PC-9 (cell line): ENCODE data around the gene RAG2. TPM values are rescaled to one million over a fixed set of nuclear protein-coding genes. Genes with fewer than 3 reads are reported as not detected.

Experiments used
- BruUV-seq: library from RNA; stranded (reverse); fragments of 400-500 nt; replicated peaks from 2 replicates; lab custom pipeline; 2021; lab: Mats Ljungman, UMichigan
- CTCF ChIA-PET: fragments of 300-600 bp; sonication (Branson Sonifier 250); formaldehyde crosslinking; loops from one replicate; lab custom pipeline; 2022; ENCODE audit warnings: antibody characterized with exemption; lab: Charles Lee
- POLR2A ChIA-PET: fragments of 300-600 bp; sonication (Branson Sonifier 250); formaldehyde crosslinking; loops from one replicate; lab custom pipeline; 2022; ENCODE audit warnings: antibody characterized with exemption; ENCODE audit not compliant: unreplicated experiment; lab: Charles Lee
- DNase-seq, 2 experiments: peaks; one replicate each; pipeline versions ENCODE4 v3.0.0 to v3.0.0-alpha.2; 2015 to 2022; ENCODE audit warnings: mixed read lengths in 1 of 2
- H2AFZ ChIP-seq: fragments of 200-600 bp; sonication (generic); 2 replicates; pipeline ENCODE4 v1.8.1; 2017; ENCODE audit warnings: antibody characterized with exemption
- H3F3A ChIP-seq: fragments of 200-600 bp; sonication (generic); 2 replicates; pipeline ENCODE4 v1.8.1; 2017; ENCODE audit warnings: antibody characterized with exemption, mild to moderate bottlenecking, low read depth; ENCODE audit not compliant: insufficient read depth
- H3K27ac ChIP-seq: fragments of 200-600 bp; sonication (generic); 2 replicates; pipeline ENCODE4 v1.6.1; 2016; ENCODE audit warnings: mixed run types
- H3K27me3 ChIP-seq: fragments of 200-600 bp; sonication (generic); 2 replicates; pipeline ENCODE4 v1.6.1; 2016; ENCODE audit warnings: low read depth, mixed run types; ENCODE audit not compliant: insufficient read depth
- H3K36me3 ChIP-seq: fragments of 200-600 bp; sonication (generic); 2 replicates; pipeline ENCODE4 v1.6.1; 2016; ENCODE audit warnings: low read depth, mixed run types
- H3K4me1 ChIP-seq: fragments of 200-600 bp; sonication (generic); replicated peaks from 2 replicates; pipeline ENCODE4 v1.6.1; 2016; ENCODE audit warnings: mixed run types; ENCODE audit not compliant: insufficient read depth
- H3K4me2 ChIP-seq: fragments of 200-600 bp; sonication (generic); 2 replicates; pipeline ENCODE4 v1.6.1; 2017; ENCODE audit warnings: mixed run types
- H3K4me3 ChIP-seq: fragments of 200-600 bp; sonication (generic); 2 replicates; pipeline ENCODE4 v1.6.1; 2016; ENCODE audit warnings: mixed run types
- H3K79me2 ChIP-seq: fragments of 200-600 bp; sonication (generic); 2 replicates; pipeline ENCODE4 v1.6.1; 2017; ENCODE audit warnings: low read depth, mixed run types
- H3K9me2 ChIP-seq: fragments of 200-600 bp; sonication (generic); 2 replicates; pipeline ENCODE4 v1.8.1; 2017; ENCODE audit warnings: mild to moderate bottlenecking; ENCODE audit not compliant: insufficient read depth
- H3K9me3 ChIP-seq: fragments of 200-600 bp; sonication (generic); 2 replicates; pipeline ENCODE4 v1.8.1; 2016; ENCODE audit warnings: low read depth; ENCODE audit not compliant: insufficient read depth
- H4K20me1 ChIP-seq: fragments of 200-600 bp; sonication (generic); 2 replicates; pipeline ENCODE4 v1.8.1; 2017; ENCODE audit not compliant: insufficient read depth
- EZH2 ChIP-seq: fragments of 200-600 bp; sonication (generic); IDR thresholded peaks from 2 replicates; pipeline ENCODE4 v1.8.0; 2017; ENCODE audit warnings: antibody characterized with exemption, low read depth
- intact Hi-C: fragments of 100-400 bp; cut with micrococcal nuclease; formaldehyde crosslinking; loops from one replicate; pipeline ENCODE4 v1.10.0; 2022; ENCODE audit not compliant: unreplicated experiment
- total RNA-seq: library from RNA; stranded (reverse); gene quantifications from 2 replicates; pipeline ENCODE4 v1.2.3, GENCODE V29; 2021
- TF ChIP-seq, protein P1 (sequence below): fragments of 200-600 bp; sonication (generic); conservative IDR thresholded peaks from 2 replicates; pipeline ENCODE4 v1.6.1; 2017; ENCODE audit warnings: mixed run types, antibody characterized with exemption, mild to moderate bottlenecking, moderate library complexity

RAG2 gene
- total RNA-seq, 1 experiment from 2014 or later = not detected

GRCh38 chr11:36622431-36623136, 24.5 kb upstream of the RAG2 start:
- ChIA-PET POLR2A (no interaction called here), CTCF (no interaction called here)
- H3K36me3 ChIP-seq = no peaks in the 10 kb centered on the region
- no peak overlapping the region for H3K27ac ChIP-seq
- H3K9me3 ChIP-seq = no peaks in the 10 kb centered on the region
- no peaks in the 10 kb centered on the region for H3F3A ChIP-seq
- no peak for TF ChIP-seq EZH2
- TF ChIP-seq, protein P1, sequence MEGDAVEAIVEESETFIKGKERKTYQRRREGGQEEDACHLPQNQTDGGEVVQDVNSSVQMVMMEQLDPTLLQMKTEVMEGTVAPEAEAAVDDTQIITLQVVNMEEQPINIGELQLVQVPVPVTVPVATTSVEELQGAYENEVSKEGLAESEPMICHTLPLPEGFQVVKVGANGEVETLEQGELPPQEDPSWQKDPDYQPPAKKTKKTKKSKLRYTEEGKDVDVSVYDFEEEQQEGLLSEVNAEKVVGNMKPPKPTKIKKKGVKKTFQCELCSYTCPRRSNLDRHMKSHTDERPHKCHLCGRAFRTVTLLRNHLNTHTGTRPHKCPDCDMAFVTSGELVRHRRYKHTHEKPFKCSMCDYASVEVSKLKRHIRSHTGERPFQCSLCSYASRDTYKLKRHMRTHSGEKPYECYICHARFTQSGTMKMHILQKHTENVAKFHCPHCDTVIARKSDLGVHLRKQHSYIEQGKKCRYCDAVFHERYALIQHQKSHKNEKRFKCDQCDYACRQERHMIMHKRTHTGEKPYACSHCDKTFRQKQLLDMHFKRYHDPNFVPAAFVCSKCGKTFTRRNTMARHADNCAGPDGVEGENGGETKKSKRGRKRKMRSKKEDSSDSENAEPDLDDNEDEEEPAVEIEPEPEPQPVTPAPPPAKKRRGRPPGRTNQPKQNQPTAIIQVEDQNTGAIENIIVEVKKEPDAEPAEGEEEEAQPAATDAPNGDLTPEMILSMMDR = peak; percentile 67
- no peak overlapping the region for H3K4me3 ChIP-seq
- intact Hi-C loops = no loop called here
- no peaks in the 10 kb centered on the region for H4K20me1 ChIP-seq
- DNase-seq = peak in 1 of 2 experiments; percentile 38
- H2AFZ ChIP-seq = no peak overlapping the region
- BruUV-seq = no TSS peak
- no peak overlapping the region for H3K4me2 ChIP-seq
- no peaks in the 10 kb centered on the region for H3K9me2 ChIP-seq
- H3K27me3 ChIP-seq = no peaks in the 10 kb centered on the region
- no peaks in the 10 kb centered on the region for H3K4me1 ChIP-seq
- H3K79me2 ChIP-seq = no peaks in the 10 kb centered on the region

- ChIA-PET POLR2A (no interaction called here), CTCF (no interaction called here)
- Histone ChIP-seq H4K20me1 (no peaks in the 10 kb centered on the region), H3K4me2 (no peak overlapping the region), H3K27ac (no peak overlapping the region), H3K9me2 (no peaks in the 10 kb centered on the region), H2AFZ (no peak overlapping the region), H3K9me3 (no peaks in the 10 kb centered on the region), H3F3A (no peaks in the 10 kb centered on the region), H3K36me3 (no peaks in the 10 kb centered on the region), H3K4me1 (no peaks in the 10 kb centered on the region), H3K79me2 (no peaks in the 10 kb centered on the region), H3K4me3 (no peak overlapping the region), H3K27me3 (no peaks in the 10 kb centered on the region)
- BruUV-seq = no TSS peak
- DNase-seq = no peak
- no peak for TF ChIP-seq EZH2
- TF ChIP-seq, protein P1 = no peak
- intact Hi-C loops = no loop called here
These were observed 22.2 kb upstream of the RAG2 start for GRCh38 chr11:36620246-36620645.

DNA sequence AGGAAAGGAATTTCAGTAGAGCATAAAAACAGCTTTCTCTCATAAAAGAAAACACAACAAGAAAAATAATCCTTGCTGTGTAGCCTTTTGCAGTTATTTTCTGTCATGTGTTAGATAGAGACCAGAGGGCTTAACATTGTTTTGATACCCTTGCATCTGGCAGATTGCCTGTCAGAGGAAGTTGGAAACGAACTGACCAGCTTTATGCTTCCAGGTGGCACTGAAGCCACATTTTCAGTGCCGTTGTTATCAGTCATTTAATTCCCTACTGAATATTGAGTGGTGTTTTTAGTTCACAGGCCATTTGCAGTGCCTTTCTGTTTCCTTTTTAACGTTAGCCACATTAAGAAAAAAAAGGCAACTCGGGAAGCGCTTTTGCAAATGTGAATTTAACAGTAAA, 21.5 kb upstream of the RAG2 start:
- intact Hi-C loops = no loop called here
- no peak for TF ChIP-seq EZH2
- TF ChIP-seq, protein P1 = no peak
- Histone ChIP-seq H3K36me3 (no peaks in the 10 kb centered on the region), H3F3A (no peaks in the 10 kb centered on the region), H2AFZ (no peak overlapping the region), H3K4me2 (no peak overlapping the region), H3K9me2 (no peaks in the 10 kb centered on the region), H3K27ac (no peak overlapping the region), H4K20me1 (no peaks in the 10 kb centered on the region), H3K4me1 (no peaks in the 10 kb centered on the region), H3K27me3 (no peaks in the 10 kb centered on the region), H3K4me3 (no peak overlapping the region), H3K9me3 (no peaks in the 10 kb centered on the region), H3K79me2 (no peaks in the 10 kb centered on the region)
- ChIA-PET CTCF (no interaction called here), POLR2A (no interaction called here)
- DNase-seq = no peak
- no TSS peak for BruUV-seq
